ENCODE data around the gene GRK5.

Gene GRK5

DNA sequence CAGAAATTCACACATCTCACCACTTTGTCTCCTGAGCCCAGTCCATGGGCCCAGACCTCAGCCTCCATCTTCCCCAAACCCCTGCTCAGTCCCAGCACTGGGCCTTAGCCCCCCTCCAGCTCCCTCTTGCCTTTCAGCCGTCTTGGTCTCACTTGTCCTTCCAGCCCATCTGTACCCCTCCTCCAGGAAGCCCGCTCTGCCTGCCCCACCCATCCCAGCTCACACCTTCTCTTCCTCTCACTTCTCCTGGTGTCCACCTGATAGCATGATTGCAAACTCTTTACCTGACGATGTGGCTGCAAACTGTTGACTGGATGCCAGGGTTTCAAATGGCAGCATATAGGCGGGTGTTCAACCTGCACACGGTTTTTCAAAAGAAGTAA, 238.6 kb downstream of the GRK5 start:
- no peaks in the 10 kb centered on the region for H3K27me3 ChIP-seq (ENCODE audit: control insufficient read depth in 1 of 2, insufficient read depth in 2 of 2, low read length in 2 of 2)
- H3K9ac ChIP-seq (ENCODE audit: low read length in 2 of 2) = no peak overlapping the region
- peaks cover 10 to 18% of the 10 kb centered on the region in 2 donors for H3K36me3 ChIP-seq (ENCODE audit: control insufficient read depth in 2 of 2, insufficient read depth in 2 of 2, low read length in 2 of 2)
- no peaks in the 10 kb centered on the region for H3K9me3 ChIP-seq (ENCODE audit: control insufficient read depth in 2 of 2, low read length in 2 of 2)
- peaks cover 39% of the 10 kb centered on the region for H3K4me1 ChIP-seq (ENCODE audit: control insufficient read depth, insufficient read depth, low read length)
- no peak overlapping the region for H3K27ac ChIP-seq (ENCODE audit: low read length)
- no peak overlapping the region for H3K4me3 ChIP-seq (ENCODE audit: low read length in 2 of 2)

DNA sequence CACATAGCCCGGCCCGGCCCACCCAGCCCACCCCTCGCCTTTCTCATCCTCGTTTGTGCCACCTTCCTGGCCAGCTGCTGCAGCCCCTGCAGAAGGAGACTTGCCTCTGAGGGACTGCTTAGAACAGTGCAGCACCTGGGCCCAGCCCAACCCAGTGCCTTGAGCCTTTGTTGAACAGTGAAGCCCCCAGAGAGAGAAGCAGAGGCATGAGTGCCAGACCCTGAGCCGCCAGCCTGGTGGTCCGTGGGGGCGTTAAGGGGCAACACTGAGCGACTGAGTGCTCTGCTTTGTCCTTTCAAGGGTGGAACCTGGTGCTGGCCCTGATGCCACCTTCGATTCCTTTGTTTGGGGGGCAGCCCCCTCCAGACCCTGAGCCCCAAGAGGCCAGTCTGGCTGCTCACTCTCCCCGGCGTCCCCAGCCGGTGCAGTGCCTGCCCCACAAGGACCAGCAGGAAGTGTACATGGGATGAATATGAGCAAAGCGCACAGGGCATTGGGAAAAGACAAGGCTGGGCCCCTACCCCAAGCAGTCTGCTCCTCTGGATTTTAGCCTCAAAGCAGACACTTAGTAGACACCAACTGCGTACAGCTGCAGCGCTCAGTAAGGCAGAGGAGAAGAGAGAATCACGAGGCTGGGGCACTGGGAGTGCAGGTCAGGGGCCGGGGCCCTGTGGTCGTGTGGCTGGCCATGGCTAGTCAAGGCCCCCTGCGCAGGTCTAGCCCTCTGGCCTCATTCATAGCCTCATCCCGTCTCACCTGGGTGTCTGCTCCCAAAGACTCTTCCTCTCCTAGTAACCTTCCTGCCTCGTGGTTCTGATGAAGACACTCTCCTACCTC, 239.3 kb downstream of the GRK5 start:
- no peak overlapping the region for H3K27ac ChIP-seq (ENCODE audit: low read length)

DNA sequence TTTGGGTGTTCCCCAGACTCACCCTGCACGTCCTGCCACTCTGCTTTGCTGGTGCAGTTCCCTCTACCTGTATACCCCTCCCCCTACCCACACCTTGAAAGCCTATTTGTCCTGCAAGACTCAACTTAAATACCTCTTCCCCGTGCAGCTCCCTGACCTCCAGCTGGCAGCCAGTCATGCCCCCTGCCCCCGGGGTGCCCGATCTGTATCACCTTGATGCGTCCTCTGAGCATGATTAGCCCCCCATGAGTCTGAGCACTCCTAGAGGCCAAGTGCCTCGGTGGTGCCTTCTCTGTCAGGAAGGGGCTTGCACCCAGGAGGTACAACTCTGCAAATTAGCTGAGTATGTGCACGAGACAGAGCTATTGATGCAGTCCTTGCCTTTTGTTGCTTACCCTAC, 240.1 kb downstream of the GRK5 start:
- no peak overlapping the region for H3K4me3 ChIP-seq (ENCODE audit: low read length in 2 of 2)
- H3K9me3 ChIP-seq (ENCODE audit: control insufficient read depth in 2 of 2, low read length in 2 of 2) = no peaks in the 10 kb centered on the region
- peaks cover 10 to 24% of the 10 kb centered on the region in 2 donors for H3K36me3 ChIP-seq (ENCODE audit: control insufficient read depth in 2 of 2, insufficient read depth in 2 of 2, low read length in 2 of 2)
- H3K4me1 ChIP-seq (ENCODE audit: control insufficient read depth, insufficient read depth, low read length) = peaks cover 31% of the 10 kb centered on the region
- no peaks in the 10 kb centered on the region for H3K27me3 ChIP-seq (ENCODE audit: control insufficient read depth in 1 of 2, insufficient read depth in 2 of 2, low read length in 2 of 2)
- H3K9ac ChIP-seq (ENCODE audit: low read length in 2 of 2) = no peak overlapping the region
- no peak overlapping the region for H3K27ac ChIP-seq (ENCODE audit: low read length)

More for the DNA sequence above, 239.3 kb downstream of the GRK5 start:
- no peak overlapping the region for H3K9ac ChIP-seq (ENCODE audit: low read length in 2 of 2)
- H3K4me3 ChIP-seq (ENCODE audit: low read length in 2 of 2) = no peak overlapping the region
- peaks cover 36% of the 10 kb centered on the region for H3K4me1 ChIP-seq (ENCODE audit: control insufficient read depth, insufficient read depth, low read length)
- no peaks in the 10 kb centered on the region for H3K9me3 ChIP-seq (ENCODE audit: control insufficient read depth in 2 of 2, low read length in 2 of 2)
- no peaks in the 10 kb centered on the region for H3K27me3 ChIP-seq (ENCODE audit: control insufficient read depth in 1 of 2, insufficient read depth in 2 of 2, low read length in 2 of 2)
- H3K36me3 ChIP-seq (ENCODE audit: control insufficient read depth in 2 of 2, insufficient read depth in 2 of 2, low read length in 2 of 2) = peaks cover 10 to 19% of the 10 kb centered on the region in 2 donors

DNA sequence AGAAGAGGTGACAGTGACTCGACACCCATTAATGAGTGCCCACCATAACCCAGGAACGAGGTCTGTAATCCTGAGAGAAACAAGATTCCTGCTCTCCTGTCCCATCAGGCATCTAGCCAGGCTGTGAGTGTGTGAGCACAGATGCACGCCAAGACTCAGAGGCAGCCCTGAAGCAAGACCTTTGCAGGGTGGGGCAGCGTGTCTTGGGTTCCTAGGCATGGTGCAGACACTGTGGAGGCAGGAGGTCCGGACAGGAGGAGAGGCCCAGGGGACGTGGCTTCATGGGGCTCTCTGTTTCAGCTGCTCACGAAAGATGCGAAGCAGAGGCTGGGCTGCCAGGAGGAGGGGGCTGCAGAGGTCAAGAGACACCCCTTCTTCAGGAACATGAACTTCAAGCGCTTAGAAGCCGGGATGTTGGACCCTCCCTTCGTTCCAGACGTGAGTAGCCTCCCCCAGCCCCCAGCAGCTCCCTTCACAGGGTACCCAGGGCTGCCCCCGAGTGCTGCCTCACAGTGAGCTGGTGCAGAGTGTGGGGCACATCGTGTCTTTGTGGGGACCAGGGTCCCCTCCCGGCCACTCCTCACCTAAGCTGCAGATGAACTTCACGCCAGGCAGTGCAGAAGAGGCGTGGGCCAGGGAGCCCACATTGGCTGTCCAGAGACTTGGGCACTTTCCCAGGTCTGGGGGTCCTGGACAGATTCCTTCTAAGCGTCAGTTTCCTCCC, 240.6 kb downstream of the GRK5 start:
- Histone ChIP-seq H3K9ac (ENCODE audit: low read length in 2 of 2) (no peak overlapping the region), H3K9me3 (ENCODE audit: control insufficient read depth in 2 of 2, low read length in 2 of 2) (no peaks in the 10 kb centered on the region), H3K4me1 (ENCODE audit: control insufficient read depth, insufficient read depth, low read length) (peaks cover 30% of the 10 kb centered on the region), H3K27ac (ENCODE audit: low read length) (peak overlapping the region; percentile 18), H3K27me3 (ENCODE audit: control insufficient read depth in 1 of 2, insufficient read depth in 2 of 2, low read length in 2 of 2) (no peaks in the 10 kb centered on the region), H3K4me3 (ENCODE audit: low read length in 2 of 2) (no peak overlapping the region), H3K36me3 (ENCODE audit: control insufficient read depth in 2 of 2, insufficient read depth in 2 of 2, low read length in 2 of 2) (peaks cover 12 to 26% of the 10 kb centered on the region in 2 donors)

DNA sequence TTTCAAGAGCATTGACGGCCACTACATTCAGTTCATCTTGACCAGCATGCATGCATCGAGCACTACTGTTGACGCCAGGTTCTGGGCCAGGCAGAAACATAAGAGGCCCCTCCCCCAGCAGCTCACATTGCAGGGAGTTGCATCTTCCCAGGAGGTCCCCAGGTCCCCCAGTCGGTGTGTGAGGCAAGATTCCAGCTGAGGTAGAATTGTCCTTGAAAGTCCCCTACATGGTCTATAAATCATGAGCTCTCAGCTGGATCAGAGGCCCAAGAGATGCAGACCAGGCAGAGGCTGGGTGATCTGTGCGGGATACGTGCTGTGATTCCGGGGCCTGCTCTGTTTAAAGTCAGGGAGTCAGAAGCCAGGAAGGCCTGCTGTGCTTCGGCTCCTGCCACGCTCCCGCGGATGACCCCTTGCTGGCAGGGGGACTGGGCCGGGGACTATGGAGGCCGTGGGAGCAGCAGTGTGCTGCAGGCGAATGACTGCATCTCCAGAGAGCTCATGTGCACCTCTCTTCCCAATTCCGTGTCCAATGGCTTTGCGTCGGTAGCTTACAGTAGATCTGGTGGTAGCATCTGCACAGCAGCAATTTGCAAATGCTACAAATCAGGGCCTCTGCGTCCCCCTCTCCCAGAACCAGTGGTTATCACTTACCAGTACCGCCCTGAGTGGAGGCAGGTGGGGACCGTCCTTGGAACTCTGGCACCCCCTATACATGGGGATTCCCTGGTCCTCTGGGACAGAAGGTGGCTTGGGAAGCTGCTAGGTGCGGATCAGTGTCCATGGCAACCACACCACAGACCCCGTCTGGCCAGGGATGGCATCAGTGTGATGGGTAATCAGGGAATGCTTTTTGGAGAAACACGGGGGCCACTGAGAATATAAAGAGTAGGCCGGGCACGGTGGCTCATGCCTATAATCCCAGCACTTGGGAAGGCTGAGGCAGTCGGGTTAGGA, 241.5 kb downstream of the GRK5 start:
- no peak overlapping the region for H3K9ac ChIP-seq (ENCODE audit: low read length in 2 of 2)
- H3K36me3 ChIP-seq (ENCODE audit: control insufficient read depth in 2 of 2, insufficient read depth in 2 of 2, low read length in 2 of 2) = peaks cover 15 to 29% of the 10 kb centered on the region in 2 donors
- H3K9me3 ChIP-seq (ENCODE audit: control insufficient read depth in 2 of 2, low read length in 2 of 2) = no peaks in the 10 kb centered on the region
- H3K4me3 ChIP-seq (ENCODE audit: low read length in 2 of 2) = no peak overlapping the region
- no peaks in the 10 kb centered on the region for H3K27me3 ChIP-seq (ENCODE audit: control insufficient read depth in 1 of 2, insufficient read depth in 2 of 2, low read length in 2 of 2)
- H3K4me1 ChIP-seq (ENCODE audit: control insufficient read depth, insufficient read depth, low read length) = peaks cover 30% of the 10 kb centered on the region
- H3K27ac ChIP-seq (ENCODE audit: low read length) = peak overlapping the region; percentile 31

DNA sequence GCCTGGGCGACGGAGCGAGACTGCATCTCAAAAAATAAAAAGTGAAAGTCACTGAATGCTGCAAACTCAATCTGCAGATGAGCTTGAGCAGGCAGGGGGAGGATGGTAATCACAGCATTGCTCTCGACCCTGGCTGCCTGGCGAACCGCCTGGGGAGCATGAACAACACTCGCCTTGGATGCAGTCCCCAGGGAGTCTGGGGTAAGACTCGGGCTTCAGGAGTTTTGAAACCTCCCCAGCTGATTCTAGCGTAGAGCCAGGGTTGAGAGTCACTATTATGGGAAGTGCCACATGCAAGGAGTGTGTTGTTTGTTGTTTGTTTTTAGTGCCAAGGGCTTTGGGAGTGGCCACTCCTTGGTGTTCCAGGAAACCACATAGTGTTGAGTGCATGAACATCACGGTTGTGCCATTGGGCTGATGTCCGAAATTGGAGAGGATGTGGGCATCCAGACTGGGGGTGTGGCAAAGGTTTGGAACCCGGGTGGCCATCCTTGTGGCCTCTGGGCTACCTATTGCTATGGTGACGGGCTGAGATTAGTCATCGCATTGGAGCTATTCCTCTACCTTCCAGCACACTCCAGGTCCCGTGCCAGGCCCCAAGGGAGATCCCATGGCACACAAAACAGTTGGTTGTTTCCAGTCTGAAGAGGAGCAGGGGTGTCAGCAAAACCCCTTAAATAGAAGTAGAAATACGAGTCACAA, 242.5 kb downstream of the GRK5 start:
- Histone ChIP-seq H3K27ac (ENCODE audit: low read length) (peak overlapping the region; percentile 31), H3K9me3 (ENCODE audit: control insufficient read depth in 2 of 2, low read length in 2 of 2) (no peaks in the 10 kb centered on the region), H3K27me3 (ENCODE audit: control insufficient read depth in 1 of 2, insufficient read depth in 2 of 2, low read length in 2 of 2) (no peaks in the 10 kb centered on the region), H3K36me3 (ENCODE audit: control insufficient read depth in 2 of 2, insufficient read depth in 2 of 2, low read length in 2 of 2) (peaks cover 15 to 31% of the 10 kb centered on the region in 2 donors), H3K9ac (ENCODE audit: low read length in 2 of 2) (no peak overlapping the region), H3K4me1 (ENCODE audit: control insufficient read depth, insufficient read depth, low read length) (peaks cover 30% of the 10 kb centered on the region), H3K4me3 (ENCODE audit: low read length in 2 of 2) (peak overlapping the region in 1 of 2 donors; percentile 3)

DNA sequence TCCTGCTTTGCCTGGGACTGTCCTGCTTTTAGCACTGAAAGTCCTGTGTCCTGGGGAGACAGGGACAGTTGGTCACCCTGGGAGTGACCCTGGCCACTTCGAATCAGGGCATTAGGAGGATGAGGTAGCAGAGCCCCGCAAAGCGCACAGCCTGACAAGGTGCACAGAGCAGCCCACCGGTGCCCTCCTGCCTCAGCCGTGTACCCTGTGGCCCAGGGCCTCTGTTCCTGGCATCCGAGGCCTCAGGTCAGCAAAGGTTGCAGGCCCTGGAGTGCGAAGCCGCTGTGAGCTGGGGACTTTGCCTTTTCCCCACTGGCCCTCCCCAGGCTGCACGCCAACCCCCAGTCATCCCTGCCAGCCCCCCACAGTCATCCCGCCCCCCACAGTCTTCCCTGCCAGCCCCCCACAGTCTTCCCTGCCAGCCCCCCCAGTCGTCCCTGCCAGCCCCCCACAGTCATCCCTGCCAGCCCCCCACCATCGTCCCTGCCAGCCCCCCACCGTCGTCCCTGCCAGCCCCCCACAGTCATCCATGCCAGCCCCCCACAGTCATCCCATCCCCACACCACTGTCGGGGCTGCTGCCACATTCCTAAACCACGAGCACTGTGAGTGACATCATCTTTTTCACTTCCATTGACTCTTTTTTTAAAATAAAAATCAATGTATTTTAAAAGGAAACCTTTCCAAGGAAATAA, 243.4 kb downstream of the GRK5 start:
- Histone ChIP-seq H3K4me1 (ENCODE audit: control insufficient read depth, insufficient read depth, low read length) (peaks cover 27% of the 10 kb centered on the region), H3K4me3 (ENCODE audit: low read length in 2 of 2) (no peak overlapping the region), H3K27me3 (ENCODE audit: control insufficient read depth in 1 of 2, insufficient read depth in 2 of 2, low read length in 2 of 2) (no peaks in the 10 kb centered on the region), H3K27ac (ENCODE audit: low read length) (no peak overlapping the region), H3K9me3 (ENCODE audit: control insufficient read depth in 2 of 2, low read length in 2 of 2) (no peaks in the 10 kb centered on the region), H3K36me3 (ENCODE audit: control insufficient read depth in 2 of 2, insufficient read depth in 2 of 2, low read length in 2 of 2) (peaks cover 20 to 35% of the 10 kb centered on the region in 2 donors), H3K9ac (ENCODE audit: low read length in 2 of 2) (no peak overlapping the region)

DNA sequence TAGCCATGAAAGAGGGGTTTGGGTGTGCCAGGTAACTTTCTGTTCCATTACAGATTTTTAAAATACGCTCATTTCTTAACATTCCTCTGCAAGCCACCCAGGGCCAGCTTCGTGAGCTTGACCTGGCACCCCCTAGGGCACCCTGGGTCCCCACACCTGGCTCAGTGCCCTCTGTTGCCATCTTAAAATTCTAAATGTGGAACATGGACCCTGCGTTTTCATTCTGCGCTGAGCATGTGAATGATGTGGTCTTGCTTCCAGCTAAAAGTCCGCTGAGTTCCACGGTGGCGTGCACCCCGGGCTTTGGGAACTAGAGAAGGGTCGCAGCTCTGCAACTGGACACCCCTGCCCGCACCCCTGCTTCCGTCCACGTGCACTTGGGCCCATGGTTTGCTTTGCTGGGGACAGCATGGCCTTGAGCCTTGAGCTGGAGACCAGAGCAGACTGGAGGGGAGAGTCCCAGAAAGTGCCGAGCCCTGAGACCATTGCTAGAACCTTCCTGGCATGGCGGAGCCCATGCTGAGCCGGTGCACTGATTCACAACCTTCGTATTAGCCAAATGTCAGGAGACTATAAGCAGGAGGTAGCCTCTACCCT, 244.0 kb downstream of the GRK5 start:
- no peak overlapping the region for H3K4me3 ChIP-seq (ENCODE audit: low read length in 2 of 2)
- H3K36me3 ChIP-seq (ENCODE audit: control insufficient read depth in 2 of 2, insufficient read depth in 2 of 2, low read length in 2 of 2) = peaks cover 21 to 40% of the 10 kb centered on the region in 2 donors
- H3K27me3 ChIP-seq (ENCODE audit: control insufficient read depth in 1 of 2, insufficient read depth in 2 of 2, low read length in 2 of 2) = no peaks in the 10 kb centered on the region
- peaks cover 22% of the 10 kb centered on the region for H3K4me1 ChIP-seq (ENCODE audit: control insufficient read depth, insufficient read depth, low read length)
- no peaks in the 10 kb centered on the region for H3K9me3 ChIP-seq (ENCODE audit: control insufficient read depth in 2 of 2, low read length in 2 of 2)
- no peak overlapping the region for H3K27ac ChIP-seq (ENCODE audit: low read length)
- H3K9ac ChIP-seq (ENCODE audit: low read length in 2 of 2) = no peak overlapping the region

DNA sequence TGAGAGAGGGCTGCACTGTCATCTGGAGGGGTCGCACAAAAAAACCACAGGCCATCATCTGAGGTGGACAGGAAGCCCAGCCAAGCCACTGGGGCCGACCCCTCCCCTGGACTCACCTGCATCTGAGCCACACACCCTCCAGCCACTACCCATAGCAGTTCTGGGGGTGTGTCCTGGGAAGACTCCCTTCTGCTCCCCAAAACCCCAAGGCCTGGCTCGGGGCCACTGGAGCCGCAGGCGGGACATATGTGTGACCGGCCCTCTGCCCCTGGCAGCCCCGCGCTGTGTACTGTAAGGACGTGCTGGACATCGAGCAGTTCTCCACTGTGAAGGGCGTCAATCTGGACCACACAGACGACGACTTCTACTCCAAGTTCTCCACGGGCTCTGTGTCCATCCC, 245.0 kb downstream of the GRK5 start:
- no peaks in the 10 kb centered on the region for H3K9me3 ChIP-seq (ENCODE audit: control insufficient read depth in 2 of 2, low read length in 2 of 2)
- H3K4me3 ChIP-seq (ENCODE audit: low read length in 2 of 2) = no peak overlapping the region
- H3K27ac ChIP-seq (ENCODE audit: low read length) = no peak overlapping the region
- H3K27me3 ChIP-seq (ENCODE audit: control insufficient read depth in 1 of 2, insufficient read depth in 2 of 2, low read length in 2 of 2) = no peaks in the 10 kb centered on the region
- peaks cover 22% of the 10 kb centered on the region for H3K4me1 ChIP-seq (ENCODE audit: control insufficient read depth, insufficient read depth, low read length)
- H3K9ac ChIP-seq (ENCODE audit: low read length in 2 of 2) = no peak overlapping the region
- H3K36me3 ChIP-seq (ENCODE audit: control insufficient read depth in 2 of 2, insufficient read depth in 2 of 2, low read length in 2 of 2) = peaks cover 18 to 42% of the 10 kb centered on the region in 2 donors
